Measurements from ENCODE around the gene KLF11.

KLF11 gene

GRCh38 chr2:10084223-10084865 lies 41.0 kb downstream of the KLF11 start:
- no peak overlapping the region for H3K27ac ChIP-seq
- peaks cover 3% of the 10 kb centered on the region for H3K27me3 ChIP-seq (ENCODE audit: insufficient read depth, low read depth, severe bottlenecking)
- no peak for TF ChIP-seq CTCF (IDR thresholded peaks at IDR 0.05; ENCODE audit: low read depth, low read length)
- H3K36me3 ChIP-seq: no peaks in the 10 kb centered on the region
- DNase-seq: no peak
- H3K9me3 ChIP-seq (ENCODE audit: severe bottlenecking): no peaks in the 10 kb centered on the region
- no peak overlapping the region for H3K4me3 ChIP-seq (ENCODE audit: low read depth, low read length)

- no peak for TF ChIP-seq CTCF (IDR thresholded peaks at IDR 0.05; ENCODE audit: low read depth, low read length)
- H3K27me3 ChIP-seq (ENCODE audit: insufficient read depth, low read depth, severe bottlenecking): peaks cover 3% of the 10 kb centered on the region
- no peaks in the 10 kb centered on the region for H3K36me3 ChIP-seq
- no peaks in the 10 kb centered on the region for H3K9me3 ChIP-seq (ENCODE audit: severe bottlenecking)
- H3K4me3 ChIP-seq (ENCODE audit: low read depth, low read length): no peak overlapping the region
- H3K27ac ChIP-seq: no peak overlapping the region
- no peak for DNase-seq
Measured at GRCh38 chr2:10085043-10085667, 41.8 kb downstream of the KLF11 start.

GRCh38 chr2:10085668-10086059 lies 42.3 kb downstream of the KLF11 start:
- no peaks in the 10 kb centered on the region for H3K36me3 ChIP-seq
- H3K9me3 ChIP-seq (ENCODE audit: severe bottlenecking): no peaks in the 10 kb centered on the region
- no peak overlapping the region for H3K4me3 ChIP-seq (ENCODE audit: low read depth, low read length)
- H3K27ac ChIP-seq: no peak overlapping the region
- H3K27me3 ChIP-seq (ENCODE audit: insufficient read depth, low read depth, severe bottlenecking): peaks cover 3% of the 10 kb centered on the region
- no peak for DNase-seq
- no peak for TF ChIP-seq CTCF (IDR thresholded peaks at IDR 0.05; ENCODE audit: low read depth, low read length)

GRCh38 chr2:10086950-10087349 lies 43.6 kb downstream of the KLF11 start:
- Histone ChIP-seq H3K27ac (no peak overlapping the region), H3K36me3 (no peaks in the 10 kb centered on the region), H3K9me3 (ENCODE audit: severe bottlenecking) (no peaks in the 10 kb centered on the region), H3K4me3 (ENCODE audit: low read depth, low read length) (no peak overlapping the region), H3K27me3 (ENCODE audit: insufficient read depth, low read depth, severe bottlenecking) (no peaks in the 10 kb centered on the region)
- DNase-seq: no peak
- no peak for TF ChIP-seq CTCF (IDR thresholded peaks at IDR 0.05; ENCODE audit: low read depth, low read length)

- DNase-seq: no peak
- H3K36me3 ChIP-seq: no peaks in the 10 kb centered on the region
- no peak overlapping the region for H3K4me3 ChIP-seq (ENCODE audit: low read depth, low read length)
- H3K27me3 ChIP-seq (ENCODE audit: insufficient read depth, low read depth, severe bottlenecking): no peaks in the 10 kb centered on the region
- H3K9me3 ChIP-seq (ENCODE audit: severe bottlenecking): no peaks in the 10 kb centered on the region
- no peak overlapping the region for H3K27ac ChIP-seq
- no peak for TF ChIP-seq CTCF (IDR thresholded peaks at IDR 0.05; ENCODE audit: low read depth, low read length)
Measured at GRCh38 chr2:10087360-10087759, 44.0 kb downstream of the KLF11 start.

Measured in WERI-Rb-1 (cell line).